Vagina (tissue), 2 donors: Measurements from ENCODE around the gene MAP4K4.

Experiments
- POLR2A ChIP-seq, 2 donors: fragments of 450-650 bp; IDR thresholded peaks; one replicate each; pipeline ENCODE4 v1.6.1; 2017; ENCODE audit warnings: antibody characterized with exemption in 2 of 2, mild to moderate bottlenecking in 2 of 2, moderate library complexity in 2 of 2
- TF ChIP-seq, protein P1 (sequence below), 3 experiments: fragments of 450-650 bp in 2 of 3; fragments of 200-600 bp in 1 of 3; sonication (generic) in 1 of 3; IDR thresholded peaks; one replicate each; pipeline ENCODE4 v1.5.1; 2017 to 2019; ENCODE audit warnings: antibody characterized with exemption in 3 of 3, mild to moderate bottlenecking in 2 of 3, moderate library complexity in 2 of 3

DNA sequence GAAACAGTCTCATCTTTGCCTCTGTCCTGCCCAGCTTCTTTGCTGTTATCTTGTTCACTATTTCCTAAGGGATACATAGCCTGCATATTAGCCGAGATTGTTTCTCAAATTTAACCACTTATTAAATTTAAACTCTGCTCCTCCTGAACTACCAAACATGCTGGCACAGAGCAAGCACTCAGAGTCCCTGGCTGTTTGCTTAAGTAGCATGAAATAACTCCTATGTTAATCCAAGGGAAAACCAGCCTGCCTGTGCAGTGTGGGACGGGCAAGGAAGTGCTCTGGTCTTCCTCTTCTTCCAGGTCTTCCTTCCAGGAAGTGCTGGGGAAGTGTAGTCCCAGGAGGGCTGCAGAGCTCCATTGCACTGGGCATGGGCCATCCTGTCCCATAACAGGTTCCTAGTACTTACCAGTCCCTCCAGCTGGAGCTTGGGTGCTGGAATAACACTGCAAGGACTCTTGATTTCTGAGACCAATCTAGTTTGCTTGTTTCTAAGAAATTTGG is 198.4 kb downstream of the MAP4K4 start:
- TF ChIP-seq, protein P1, sequence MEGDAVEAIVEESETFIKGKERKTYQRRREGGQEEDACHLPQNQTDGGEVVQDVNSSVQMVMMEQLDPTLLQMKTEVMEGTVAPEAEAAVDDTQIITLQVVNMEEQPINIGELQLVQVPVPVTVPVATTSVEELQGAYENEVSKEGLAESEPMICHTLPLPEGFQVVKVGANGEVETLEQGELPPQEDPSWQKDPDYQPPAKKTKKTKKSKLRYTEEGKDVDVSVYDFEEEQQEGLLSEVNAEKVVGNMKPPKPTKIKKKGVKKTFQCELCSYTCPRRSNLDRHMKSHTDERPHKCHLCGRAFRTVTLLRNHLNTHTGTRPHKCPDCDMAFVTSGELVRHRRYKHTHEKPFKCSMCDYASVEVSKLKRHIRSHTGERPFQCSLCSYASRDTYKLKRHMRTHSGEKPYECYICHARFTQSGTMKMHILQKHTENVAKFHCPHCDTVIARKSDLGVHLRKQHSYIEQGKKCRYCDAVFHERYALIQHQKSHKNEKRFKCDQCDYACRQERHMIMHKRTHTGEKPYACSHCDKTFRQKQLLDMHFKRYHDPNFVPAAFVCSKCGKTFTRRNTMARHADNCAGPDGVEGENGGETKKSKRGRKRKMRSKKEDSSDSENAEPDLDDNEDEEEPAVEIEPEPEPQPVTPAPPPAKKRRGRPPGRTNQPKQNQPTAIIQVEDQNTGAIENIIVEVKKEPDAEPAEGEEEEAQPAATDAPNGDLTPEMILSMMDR (IDR thresholded peaks at IDR 0.05), result no peak
- TF ChIP-seq POLR2A (IDR thresholded peaks at IDR 0.05), result no peak
